Muscle of leg (tissue), 11 donors: ENCODE results near the gene PER2. TPM values are rescaled to one million over a fixed set of nuclear protein-coding genes. Genes with fewer than 3 reads are reported as not detected.
"Not testable (repeated sequence)": the region's sequence is repeated elsewhere in the genome, so short reads cannot be mapped to it uniquely, and the experiment has no call there.

Source experiments
- DNase-seq: peaks from one replicate; pipeline ENCODE4 v3.0.0; 2013
- H3K27ac ChIP-seq: one replicate; pipeline ENCODE4 v1.5.1; 2013; ENCODE audit warnings: mild to moderate bottlenecking, low read length, control low read depth
- H3K27me3 ChIP-seq: one replicate; pipeline ENCODE4 v1.6.1; 2013; ENCODE audit warnings: low read length; ENCODE audit not compliant: control insufficient read depth, insufficient read depth
- H3K36me3 ChIP-seq: one replicate; pipeline ENCODE4 v1.6.1; 2013; ENCODE audit warnings: low read length; ENCODE audit not compliant: control insufficient read depth, insufficient read depth
- H3K4me1 ChIP-seq: one replicate; pipeline ENCODE4 v1.6.1; 2013; ENCODE audit warnings: low read length; ENCODE audit not compliant: control insufficient read depth, insufficient read depth
- H3K4me3 ChIP-seq: one replicate; pipeline ENCODE4 v1.5.1; 2013; ENCODE audit warnings: low read length, control low read depth
- H3K9me3 ChIP-seq: replicated peaks from 2 replicates; pipeline ENCODE4 v1.6.1; 2013; ENCODE audit warnings: low read depth, low read length; ENCODE audit not compliant: control insufficient read depth
- WGBS: methylation state at CpG from one replicate; pipeline ENCODE4 v1.1.5; 2013; ENCODE audit warnings: missing lambda C conversion rate; ENCODE audit not compliant: insufficient coverage; 5-methylcytosine and 5-hydroxymethylcytosine counted together
- polyA plus RNA-seq, 8 donors: library from polyadenylated mRNA; unstranded; fragments of 120-200 nt; gene quantifications; one replicate each; pipeline versions ENCODE4 v1.2.1 to v1.2.3, GENCODE V29; 2013; ENCODE audit warnings: inconsistent platforms in 1 of 8, low replicate concordance in 1 of 8; ENCODE audit not compliant: insufficient read length in 8 of 8, insufficient read depth in 1 of 8
- total RNA-seq: library from RNA; stranded (reverse); fragments of 120-200 nt; gene quantifications from one replicate; pipeline ENCODE4 v1.2.4, GENCODE V29; 2013

Gene PER2
- total and polyA plus RNA-seq, 9 donors = 2.8 to 6.5 (median 4.2) TPM

DNA sequence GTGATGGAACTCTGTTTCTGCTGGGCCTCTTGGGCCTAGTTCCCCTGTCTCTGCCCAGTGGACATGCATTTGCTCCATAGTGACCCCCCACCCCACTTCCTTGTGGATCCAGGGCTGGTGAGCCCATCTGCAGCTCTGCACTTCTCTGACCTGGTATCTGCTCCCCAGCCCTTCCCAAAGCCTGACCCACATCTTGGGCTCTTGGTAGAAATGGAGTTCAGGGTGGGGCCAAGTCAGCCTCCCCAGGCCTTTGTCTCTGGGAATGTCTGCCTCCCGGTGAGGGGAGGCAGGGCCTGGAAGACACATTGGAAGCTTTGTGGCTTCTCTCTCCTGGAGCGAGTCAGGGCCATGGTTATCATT lies 25.6 kb upstream of the PER2 start:
- no peak for DNase-seq
- no peaks in the 10 kb centered on the region for H3K9me3 ChIP-seq
- peaks cover 3% of the 10 kb centered on the region for H3K27me3 ChIP-seq
- no peak overlapping the region for H3K4me3 ChIP-seq
- H3K27ac ChIP-seq = no peak overlapping the region
- no peaks in the 10 kb centered on the region for H3K36me3 ChIP-seq
- 60% methylated on average over 1 of the region's 2 CpGs for WGBS
- no peaks in the 10 kb centered on the region for H3K4me1 ChIP-seq

DNA sequence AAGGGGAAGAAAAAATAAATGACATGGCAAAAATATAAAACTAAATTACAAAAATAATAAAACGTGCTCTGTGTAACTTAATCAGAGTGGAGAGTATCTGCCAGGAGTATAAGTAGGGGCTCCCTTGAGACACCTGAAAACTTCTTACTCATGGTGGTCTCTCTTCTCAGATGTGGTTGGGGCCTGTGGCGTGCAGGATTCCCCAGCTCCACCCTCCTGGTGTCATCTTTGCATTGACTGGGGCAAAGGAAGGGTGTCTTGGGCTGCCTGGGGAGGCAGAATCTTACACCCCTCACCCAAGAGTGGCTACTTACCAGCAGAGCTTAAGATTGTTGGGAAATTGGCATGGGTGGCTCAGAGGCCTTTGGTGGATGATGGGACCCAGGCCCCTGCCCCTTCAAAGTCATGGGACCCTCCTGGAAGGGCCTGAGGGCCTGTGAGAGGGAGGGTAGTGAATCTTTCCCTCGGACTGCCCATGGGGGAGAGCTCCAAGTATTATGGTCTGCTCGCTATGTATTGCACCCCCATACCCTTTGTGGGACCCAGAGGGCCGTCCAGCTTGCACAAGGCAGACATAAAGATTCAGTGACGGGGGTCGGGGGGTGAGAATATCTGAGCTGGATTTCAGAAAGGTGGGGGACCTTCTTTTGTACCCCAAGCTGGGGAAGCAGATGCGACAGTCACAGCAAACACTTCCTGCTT lies 25.0 kb upstream of the PER2 start:
- H3K4me1 ChIP-seq = no peaks in the 10 kb centered on the region
- H3K9me3 ChIP-seq = no peaks in the 10 kb centered on the region
- WGBS = 76% methylated on average over 2 of the region's 8 CpGs
- H3K4me3 ChIP-seq = no peak overlapping the region
- no peak for DNase-seq
- H3K27me3 ChIP-seq = peaks cover 3% of the 10 kb centered on the region
- no peaks in the 10 kb centered on the region for H3K36me3 ChIP-seq
- no peak overlapping the region for H3K27ac ChIP-seq

DNA sequence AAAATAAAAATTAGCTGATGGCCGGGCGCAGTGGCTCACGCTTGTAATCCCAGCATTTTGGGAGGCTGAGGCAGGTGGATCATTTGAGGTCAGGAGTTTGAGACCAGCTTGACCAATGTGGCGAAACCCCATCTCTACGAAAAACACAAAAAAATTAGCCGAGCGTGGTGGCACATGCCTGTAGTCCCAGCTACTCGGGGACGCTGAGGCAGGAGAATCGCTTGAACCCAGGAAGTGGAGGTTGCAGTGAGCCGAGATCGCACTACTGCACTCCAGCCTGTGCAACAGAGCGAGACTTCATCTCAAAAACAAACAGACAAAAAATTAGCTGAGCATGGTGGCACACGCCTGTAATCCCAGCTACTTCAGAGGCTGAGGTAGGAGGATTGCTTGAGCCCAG lies 22.3 kb upstream of the PER2 start:
- H3K4me1 ChIP-seq, H3K27ac ChIP-seq, H3K36me3 ChIP-seq, H3K27me3 ChIP-seq, H3K4me3 ChIP-seq, H3K9me3 ChIP-seq, DNase-seq: not testable (repeated sequence)
- 93% methylated on average over 7 of the region's 14 CpGs for WGBS

DNA sequence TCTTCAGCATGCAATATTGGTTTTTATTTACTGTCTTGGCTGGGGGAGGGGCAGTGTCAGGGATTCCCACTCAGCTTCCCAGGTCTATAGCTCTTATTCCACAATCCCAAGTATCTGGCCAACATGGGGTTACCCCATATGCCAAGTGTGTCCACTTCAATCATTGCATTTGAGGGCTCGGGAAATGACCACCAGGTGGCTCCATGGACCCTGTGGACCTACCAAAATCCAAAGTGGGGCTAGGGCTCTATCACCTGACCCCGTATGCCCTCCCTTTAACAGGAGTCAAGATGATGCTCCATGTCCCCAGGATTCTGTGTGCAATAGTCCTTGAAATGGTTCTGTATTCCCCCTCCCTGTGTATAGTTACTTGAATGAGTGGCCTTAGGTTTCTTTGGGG lies 19.8 kb upstream of the PER2 start:
- H3K9me3 ChIP-seq = no peaks in the 10 kb centered on the region
- no peaks in the 10 kb centered on the region for H3K36me3 ChIP-seq
- no peak for DNase-seq
- 35% methylated on average over 2 of the region's 2 CpGs for WGBS
- no peaks in the 10 kb centered on the region for H3K4me1 ChIP-seq
- H3K27me3 ChIP-seq = no peaks in the 10 kb centered on the region
- no peak overlapping the region for H3K4me3 ChIP-seq
- H3K27ac ChIP-seq = no peak overlapping the region

DNA sequence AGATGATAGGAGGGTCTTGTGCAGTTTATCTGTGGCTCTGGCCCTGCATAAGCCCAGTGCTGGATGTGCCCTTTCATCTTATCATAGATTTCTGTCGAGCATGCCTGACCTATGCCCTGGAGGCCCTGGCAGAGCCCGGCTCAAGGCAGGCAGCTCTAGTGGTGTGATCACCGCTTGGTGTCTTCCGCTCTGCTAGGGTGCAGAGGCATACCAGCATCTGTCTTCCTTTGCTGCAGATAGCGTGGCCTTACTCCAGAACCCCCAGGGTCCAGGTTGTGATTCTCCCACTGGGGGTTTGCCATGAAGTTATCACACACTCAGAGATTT lies 18.2 kb upstream of the PER2 start:
- no peaks in the 10 kb centered on the region for H3K9me3 ChIP-seq
- no peaks in the 10 kb centered on the region for H3K4me1 ChIP-seq
- no peak overlapping the region for H3K4me3 ChIP-seq
- H3K36me3 ChIP-seq = no peaks in the 10 kb centered on the region
- 82% methylated on average over 5 of the region's 5 CpGs for WGBS
- H3K27ac ChIP-seq = no peak overlapping the region
- no peak for DNase-seq
- H3K27me3 ChIP-seq = no peaks in the 10 kb centered on the region

DNA sequence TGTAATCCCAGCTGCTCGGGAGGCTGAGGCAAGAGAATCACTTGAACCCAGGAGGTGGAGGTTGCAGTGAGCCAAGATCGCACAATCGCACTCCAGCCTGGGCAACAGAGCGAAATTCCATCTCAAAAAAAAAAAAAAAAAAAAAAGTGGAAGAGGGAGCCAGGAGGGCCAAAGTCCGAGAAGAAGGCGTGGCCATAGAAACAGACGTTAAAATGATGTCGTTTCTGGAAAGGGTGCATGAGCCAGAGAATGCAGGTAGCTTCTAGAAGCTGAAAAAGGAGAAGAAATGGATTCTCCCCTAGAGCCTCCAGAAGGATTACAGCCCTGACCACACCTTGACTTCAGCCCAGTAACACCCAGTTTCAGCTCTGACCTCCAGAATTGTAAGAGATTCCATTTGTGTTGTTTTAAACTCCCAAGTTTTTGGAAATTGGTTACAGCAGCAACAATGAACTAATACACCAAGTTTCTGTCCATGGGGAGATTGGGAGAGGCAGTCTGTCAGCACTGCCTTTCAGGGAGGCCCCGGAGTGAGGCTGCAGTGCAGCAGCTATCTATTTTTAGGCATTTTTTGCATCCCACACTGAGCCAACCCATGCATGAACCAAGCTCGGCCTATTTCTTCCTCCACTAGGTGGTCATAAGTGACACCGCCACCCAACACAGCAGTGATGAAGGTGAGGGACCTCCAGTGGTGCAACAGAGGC lies 17.7 kb upstream of the PER2 start:
- Histone ChIP-seq H3K27me3 (no peaks in the 10 kb centered on the region), H3K4me3 (no peak overlapping the region), H3K27ac (no peak overlapping the region), H3K9me3 (no peaks in the 10 kb centered on the region), H3K36me3 (no peaks in the 10 kb centered on the region), H3K4me1 (no peaks in the 10 kb centered on the region)
- 80% methylated on average over 1 of the region's 11 CpGs for WGBS
- no peak for DNase-seq

DNA sequence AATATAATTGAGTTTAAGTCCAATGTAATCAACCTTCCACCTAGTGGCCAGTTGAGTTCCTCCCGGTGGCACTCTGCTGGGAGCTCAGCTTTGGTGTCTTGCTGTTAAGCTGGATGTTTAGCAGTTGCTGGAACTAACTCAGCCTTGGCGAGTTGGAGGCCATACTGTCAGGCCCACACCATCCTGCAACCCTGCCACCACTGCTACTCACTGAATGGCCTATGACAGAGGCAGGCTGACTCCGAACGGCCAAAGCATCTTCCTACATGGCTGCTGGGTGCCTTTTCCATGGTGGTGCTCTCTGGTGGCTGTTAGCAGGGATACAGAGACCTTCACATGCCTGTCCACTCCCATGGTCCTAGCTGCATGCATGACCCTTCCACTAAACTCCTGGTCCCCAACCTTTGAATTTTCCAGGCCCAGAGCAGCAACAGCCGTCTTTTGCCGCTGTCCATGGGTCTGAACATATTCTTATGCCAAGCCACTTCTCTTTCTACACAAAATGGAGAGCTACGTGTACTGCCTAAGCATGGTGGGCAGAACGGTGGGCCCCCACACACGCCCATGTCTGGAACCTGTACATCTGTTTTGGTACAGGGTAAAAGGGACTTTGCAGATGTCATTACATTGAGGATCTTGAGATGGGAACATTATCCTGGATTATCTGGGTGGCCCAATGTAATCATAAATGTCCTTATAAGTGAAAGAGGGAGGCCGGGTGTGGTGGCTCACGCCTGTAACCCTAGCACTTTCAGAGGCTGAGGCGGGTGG lies 16.9 kb upstream of the PER2 start:
- Histone ChIP-seq H3K9me3 (no peaks in the 10 kb centered on the region), H3K27me3 (no peaks in the 10 kb centered on the region), H3K4me1 (no peaks in the 10 kb centered on the region), H3K27ac (no peak overlapping the region), H3K36me3 (no peaks in the 10 kb centered on the region), H3K4me3 (no peak overlapping the region)
- 71% methylated on average over 5 of the region's 12 CpGs for WGBS
- DNase-seq = no peak

DNA sequence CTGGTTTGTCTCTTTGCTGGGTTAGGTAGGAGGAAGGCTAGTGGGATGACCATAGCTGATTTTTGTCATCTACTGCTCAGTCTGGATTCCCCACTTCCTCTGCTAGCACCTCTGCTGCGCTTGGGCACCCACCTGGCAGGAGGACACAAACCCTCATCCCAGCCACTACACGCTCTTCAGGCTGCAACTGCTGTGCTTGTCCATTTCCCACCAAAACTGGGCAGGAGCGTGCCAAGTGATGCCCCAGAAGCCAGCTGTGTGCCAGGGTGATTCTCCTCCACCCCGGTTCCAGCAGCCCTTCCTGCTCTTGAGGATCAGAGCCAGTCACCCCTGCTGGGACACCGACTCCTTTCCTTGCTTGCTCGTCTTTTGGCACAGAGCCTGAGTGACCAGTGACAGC lies 15.7 kb upstream of the PER2 start:
- Histone ChIP-seq H3K4me1 (peaks cover 6% of the 10 kb centered on the region), H3K9me3 (no peaks in the 10 kb centered on the region), H3K4me3 (no peak overlapping the region), H3K27ac (no peak overlapping the region), H3K27me3 (no peaks in the 10 kb centered on the region), H3K36me3 (no peaks in the 10 kb centered on the region)
- DNase-seq = no peak
- WGBS = 86% methylated on average over 6 of the region's 6 CpGs

DNA sequence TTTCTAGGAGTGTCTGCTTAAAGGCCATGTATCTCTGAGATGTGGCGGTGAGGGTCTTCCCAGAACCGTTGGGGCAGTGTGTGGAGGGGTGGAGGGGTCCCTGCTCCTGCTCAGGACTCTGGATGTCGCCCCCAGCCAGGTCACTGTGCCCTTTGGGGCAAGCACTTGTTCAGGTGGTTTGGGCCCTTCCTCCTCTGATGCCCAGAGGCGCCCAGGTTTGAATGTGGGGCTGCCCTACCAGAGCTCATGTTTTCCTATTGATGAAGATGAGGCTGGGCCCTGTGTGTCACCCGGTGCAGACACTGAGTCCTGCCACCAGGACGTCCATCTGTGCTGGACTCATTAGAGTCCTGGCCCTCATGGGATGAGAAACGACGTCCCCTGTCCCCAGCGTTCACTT lies 14.3 kb upstream of the PER2 start:
- 79% methylated on average over 8 of the region's 9 CpGs for WGBS
- H3K4me1 ChIP-seq = peaks cover 6% of the 10 kb centered on the region
- no peak overlapping the region for H3K27ac ChIP-seq
- no peak overlapping the region for H3K4me3 ChIP-seq
- H3K9me3 ChIP-seq = no peaks in the 10 kb centered on the region
- peaks cover under 1% of the 10 kb centered on the region for H3K27me3 ChIP-seq
- no peak for DNase-seq
- no peaks in the 10 kb centered on the region for H3K36me3 ChIP-seq

DNA sequence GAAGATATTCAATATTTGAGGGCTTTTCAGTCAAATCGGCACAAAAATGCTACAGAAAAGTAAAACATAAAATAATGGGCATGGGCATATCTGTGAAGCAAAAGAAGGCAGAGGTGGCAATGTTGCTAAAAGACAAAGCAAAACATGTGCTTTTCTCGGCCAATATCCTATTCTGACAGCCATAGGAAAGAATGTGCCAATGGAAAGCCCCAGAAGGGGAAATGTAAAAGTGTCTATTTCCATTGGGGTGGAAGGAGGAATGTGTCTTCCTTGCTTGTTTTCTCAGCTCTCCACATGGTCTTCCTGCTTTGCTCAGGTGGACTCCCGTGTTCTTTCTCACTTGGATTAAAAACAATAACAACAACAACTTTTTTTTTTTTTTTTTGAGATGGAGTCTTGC lies 13.7 kb upstream of the PER2 start:
- H3K36me3 ChIP-seq = no peaks in the 10 kb centered on the region
- no peak overlapping the region for H3K27ac ChIP-seq
- peaks cover 6% of the 10 kb centered on the region for H3K4me1 ChIP-seq
- peaks cover 5% of the 10 kb centered on the region for H3K27me3 ChIP-seq
- no peaks in the 10 kb centered on the region for H3K9me3 ChIP-seq
- H3K4me3 ChIP-seq = no peak overlapping the region
- DNase-seq = no peak
- WGBS = no CpG with 5 or more reads among the region's 3 CpGs
